GM12878 (cell line): ENCODE results near the gene ZNF106. TPM values are rescaled to one million over a fixed set of nuclear protein-coding genes. Genes with fewer than 3 reads are reported as not detected.

Experiments
- ATAC-seq: fragments of 200-7000 bp; cut with Tn5 transposase; 3 replicates; pipeline ENCODE4 v1.9.1; 2020; ENCODE audit warnings: mild to moderate bottlenecking, moderate library complexity
- BruUV-seq: library from RNA; stranded (reverse); fragments of 400-500 nt; replicated peaks from 2 replicates; lab custom pipeline; 2021; lab: Mats Ljungman, UMichigan
- CTCF ChIA-PET: fragments of 300-600 bp; sonication (Branson Sonifier 250); formaldehyde crosslinking; extraction: SDS; loops from one replicate; lab custom pipeline; 2021; ENCODE audit warnings: inconsistent platforms; lab: Yijun Ruan, JAX
- POLR2A ChIA-PET: fragments of 350-600 bp; formaldehyde crosslinking; extraction: SDS; loops from one replicate; lab custom pipeline; 2021; ENCODE audit warnings: inconsistent platforms; lab: Charles Lee
- RAD21 ChIA-PET: fragments of 300-600 bp; sonication (Branson Sonifier 250); formaldehyde crosslinking; loops from one replicate; lab custom pipeline; 2023; ENCODE audit warnings: antibody characterized with exemption; ENCODE audit not compliant: unreplicated experiment; lab: Charles Lee
- SMC1A ChIA-PET: fragments of 300-600 bp; sonication (Branson Sonifier 250); formaldehyde crosslinking; loops from one replicate; lab custom pipeline; 2023; ENCODE audit not compliant: unreplicated experiment, uncharacterized antibody; lab: Charles Lee
- DNase-seq: peaks from one replicate; pipeline ENCODE4 v3.0.0-alpha.2; 2011; ENCODE audit warnings: low read depth, low spot score
- FAIRE-seq: peaks from 3 replicates; lab custom pipeline; 2011; peaks lifted over from hg19 to GRCh38; lab: Jason Lieb, UNC
- H2AFZ ChIP-seq: 2 replicates; pipeline ENCODE4 v1.6.0; 2011; ENCODE audit warnings: low read depth, low read length, control low read depth; ENCODE audit not compliant: control insufficient read depth
- H3K27ac ChIP-seq: 2 replicates; pipeline ENCODE4 v1.5.1; 2011; ENCODE audit warnings: control low read depth; ENCODE audit not compliant: control insufficient read depth, insufficient read depth
- H3K27me3 ChIP-seq, 2 experiments: replicated peaks in 1 of 2; 2 replicates each; pipeline versions ENCODE4 v1.6.0 to v1.6.1; 2011; ENCODE audit warnings: low read length in 1 of 2; ENCODE audit not compliant: control insufficient read depth in 2 of 2, insufficient read depth in 2 of 2
- H3K36me3 ChIP-seq, 2 experiments: 2 replicates each; pipeline ENCODE4 v1.5.1; 2011; ENCODE audit warnings: low read length in 1 of 2; ENCODE audit not compliant: control insufficient read depth in 2 of 2, insufficient read depth in 2 of 2
- H3K4me1 ChIP-seq: 2 replicates; pipeline ENCODE4 v1.6.1; 2011; ENCODE audit warnings: mild to moderate bottlenecking, low read length, moderate library complexity, mixed read lengths; ENCODE audit not compliant: control insufficient read depth, insufficient read depth
- H3K4me2 ChIP-seq: 2 replicates; pipeline ENCODE4 v1.6.0; 2011; ENCODE audit warnings: control low read depth; ENCODE audit not compliant: control insufficient read depth, insufficient read depth
- H3K4me3 ChIP-seq: fragments of 200-600 bp; sonication (generic); 2 replicates; pipeline ENCODE4 v1.5.1; 2016
- H3K79me2 ChIP-seq: 2 replicates; pipeline ENCODE4 v1.6.0; 2011; ENCODE audit warnings: low read length; ENCODE audit not compliant: control insufficient read depth, insufficient read depth
- H3K9ac ChIP-seq: 2 replicates; pipeline ENCODE4 v1.8.0; 2011; ENCODE audit warnings: low read length, control low read depth, mixed read lengths; ENCODE audit not compliant: control insufficient read depth, insufficient read depth
- H3K9me3 ChIP-seq: replicated peaks from 3 replicates; pipeline ENCODE4 v1.5.1; 2011; ENCODE audit warnings: mild to moderate bottlenecking, low read length; ENCODE audit not compliant: control insufficient read depth, insufficient read depth
- H4K20me1 ChIP-seq: 2 replicates; pipeline ENCODE4 v1.6.0; 2011; ENCODE audit not compliant: control insufficient read depth, insufficient read depth
- CHD4 ChIP-seq: fragments of 200-600 bp; sonication (generic); IDR thresholded peaks from 2 replicates; pipeline ENCODE4 v1.6.1; 2016; ENCODE audit warnings: mild to moderate bottlenecking
- EP300 ChIP-seq, 2 experiments: fragments of 150-350 bp in 1 of 2; IDR thresholded peaks; 2 replicates each; pipeline ENCODE4 v1.6.1; 2011 to 2012; ENCODE audit warnings: low read depth in 2 of 2, low read length in 2 of 2, borderline replicate concordance in 1 of 2, improper control_type of control experiment in 1 of 2, inconsistent platforms in 1 of 2; ENCODE audit not compliant: control insufficient read depth in 1 of 2
- GABPA ChIP-seq: IDR thresholded peaks from 2 replicates; pipeline ENCODE4 v1.6.1; 2014; ENCODE audit warnings: antibody characterized with exemption, low read depth, mild to moderate bottlenecking, inconsistent platforms
- HCFC1 ChIP-seq: fragments of 150-350 bp; IDR thresholded peaks from 2 replicates; pipeline ENCODE4 v1.6.1; 2014; ENCODE audit warnings: low read length
- HDGF ChIP-seq: fragments of 450-650 bp; IDR thresholded peaks from 2 replicates; pipeline ENCODE4 v1.6.1; 2016; ENCODE audit warnings: antibody characterized with exemption
- RAD51 ChIP-seq: fragments of 450-650 bp; IDR thresholded peaks from 2 replicates; pipeline ENCODE4 v1.6.1; 2016; ENCODE audit warnings: moderate library complexity, mild to moderate bottlenecking, inconsistent platforms
- SMAD1 ChIP-seq: fragments of 450-650 bp; IDR thresholded peaks from 2 replicates; pipeline ENCODE4 v1.6.1; 2018; ENCODE audit warnings: mild to moderate bottlenecking, low read depth; ENCODE audit not compliant: partially characterized antibody
- SP1 ChIP-seq: IDR thresholded peaks from one replicate; pipeline ENCODE4 v1.6.1; 2011; ENCODE audit warnings: low read depth, low read length
- SREBF1 ChIP-seq: IDR thresholded peaks from 2 replicates; pipeline ENCODE4 v1.6.1; 2012; ENCODE audit warnings: mild to moderate bottlenecking, low read length
- ZNF207 ChIP-seq: fragments of 450-650 bp; IDR thresholded peaks from 2 replicates; pipeline ENCODE4 v1.6.1; 2014; ENCODE audit warnings: antibody characterized with exemption, mild to moderate bottlenecking, borderline replicate concordance
- ZNF217 ChIP-seq: fragments of 450-650 bp; IDR thresholded peaks from 2 replicates; pipeline ENCODE4 v1.6.1; 2017; ENCODE audit warnings: antibody characterized with exemption, mild to moderate bottlenecking
- ZNF274 ChIP-seq: IDR thresholded peaks from one replicate; pipeline ENCODE4 v1.8.0; 2011; ENCODE audit not compliant: insufficient read length, insufficient read depth
- WGBS: methylation state at CpG from one replicate; pipeline ENCODE4 v1.1.6; 2016; ENCODE audit warnings: low lambda C conversion rate; ENCODE audit not compliant: insufficient replicate concordance, insufficient coverage; ENCODE audit errors: missing lambda C conversion rate; 5-methylcytosine and 5-hydroxymethylcytosine counted together
- in situ Hi-C: fragments of 300-500 bp; cut with MboI; formaldehyde crosslinking; loops from 9 replicates; pipeline ENCODE4 v1.14.3; 2018; ENCODE audit warnings: mixed read lengths
- intact Hi-C: fragments of 100-400 bp; cut with micrococcal nuclease; formaldehyde crosslinking; loops from one replicate; pipeline ENCODE4 v1.14.2; 2022; ENCODE audit not compliant: unreplicated experiment
- polyA plus RNA-seq, 11 experiments: library from polyadenylated mRNA; depleted of rRNA in 4 of 11; unstranded in 6 of 11; stranded (reverse) in 5 of 11; fragments of >200 nt; fragmentation: Nextera tagmentation in 4 of 11; fragmentation: Illumina TruSeq in 1 of 11; extraction: Ambion mirVana in 4 of 11; extraction: Trizol in 1 of 11; gene quantifications; 1 replicate in 1 of 11; 2 replicates in 10 of 11; pipeline versions ENCODE4 v1.2.1 to v1.2.3, GENCODE V29; 2011 to 2016; ENCODE audit warnings: inconsistent platforms in 2 of 11, missing spikeins in 2 of 11, low read depth in 1 of 11
- total RNA-seq, 4 experiments: library from RNA; depleted of rRNA in 3 of 4; stranded (reverse); fragments of >200 nt in 3 of 4; fragmentation: Illumina TruSeq in 1 of 4; extraction: Trizol in 1 of 4; gene quantifications; 2 replicates each; pipeline versions ENCODE4 v1.2.1 to v1.2.3, GENCODE V29; 2013 to 2021
- TF ChIP-seq, protein P1 (sequence below): fragments of 150-350 bp; IDR thresholded peaks from 2 replicates; pipeline ENCODE4 v1.6.1; 2014; ENCODE audit warnings: mild to moderate bottlenecking, low read depth, low read length

Gene ZNF106
- total and polyA plus RNA-seq, 10 of the 15 experiments (the other 5 are each of a cell fraction or from before 2014, with no cell fraction given), result 10.7 to 45.3 (median 32.5) TPM

DNA sequence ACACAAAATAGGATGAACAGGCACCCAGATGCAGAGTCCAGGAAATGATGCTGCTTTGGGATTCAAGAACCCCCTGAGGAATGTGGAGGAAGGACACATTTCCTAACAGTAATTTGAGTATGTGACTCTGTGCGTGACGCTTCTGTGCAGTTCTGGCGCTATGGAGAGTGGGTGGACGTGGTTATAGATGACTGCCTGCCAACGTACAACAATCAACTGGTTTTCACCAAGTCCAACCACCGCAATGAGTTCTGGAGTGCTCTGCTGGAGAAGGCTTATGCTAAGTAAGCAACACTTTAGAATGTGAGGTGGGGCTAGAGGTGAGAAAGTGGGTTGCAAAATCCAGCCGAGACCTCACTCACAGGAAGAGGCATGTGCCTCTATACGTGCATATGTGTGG, 103.3 kb downstream of the ZNF106 start:
- RAD21 ChIA-PET, result no interaction called here
- no peaks in the 10 kb centered on the region for H3K36me3 ChIP-seq
- TF ChIP-seq ZNF274, result no peak
- TF ChIP-seq RAD51, result no peak
- TF ChIP-seq SREBF1, result no peak
- no peak for TF ChIP-seq HDGF
- TF ChIP-seq CHD4, result no peak
- no peak for TF ChIP-seq ZNF207
- TF ChIP-seq, all 136 proteins: peak for 0
- H4K20me1 ChIP-seq, result no peaks in the 10 kb centered on the region
- H3K4me1 ChIP-seq, result no peaks in the 10 kb centered on the region
- intact Hi-C loops, result no loop called here
- H2AFZ ChIP-seq, result no peak overlapping the region
- DNase-seq (no peak), ATAC-seq (no peak), FAIRE-seq (no peak)
- H3K9ac ChIP-seq, result no peak overlapping the region
- BruUV-seq, result no TSS peak
- 54% methylated on average over 8 of the region's 8 CpGs for WGBS
- H3K79me2 ChIP-seq, result no peaks in the 10 kb centered on the region
- SMC1A ChIA-PET, result no interaction called here
- POLR2A ChIA-PET, result no interaction called here
- H3K27me3 ChIP-seq, result no peaks in the 10 kb centered on the region
- H3K27ac ChIP-seq, result no peak overlapping the region
- CTCF ChIA-PET, result interaction anchor here (0.6 to 2.2 kb wide), 5 partner anchors 11 to 117 kb away, joined by 3 to 4 read pairs (median 4); no protein-coding TSS in a partner anchor
- no peak overlapping the region for H3K4me2 ChIP-seq
- in situ Hi-C loops, result no loop called here
- no peak overlapping the region for H3K4me3 ChIP-seq
- no peaks in the 10 kb centered on the region for H3K9me3 ChIP-seq

DNA sequence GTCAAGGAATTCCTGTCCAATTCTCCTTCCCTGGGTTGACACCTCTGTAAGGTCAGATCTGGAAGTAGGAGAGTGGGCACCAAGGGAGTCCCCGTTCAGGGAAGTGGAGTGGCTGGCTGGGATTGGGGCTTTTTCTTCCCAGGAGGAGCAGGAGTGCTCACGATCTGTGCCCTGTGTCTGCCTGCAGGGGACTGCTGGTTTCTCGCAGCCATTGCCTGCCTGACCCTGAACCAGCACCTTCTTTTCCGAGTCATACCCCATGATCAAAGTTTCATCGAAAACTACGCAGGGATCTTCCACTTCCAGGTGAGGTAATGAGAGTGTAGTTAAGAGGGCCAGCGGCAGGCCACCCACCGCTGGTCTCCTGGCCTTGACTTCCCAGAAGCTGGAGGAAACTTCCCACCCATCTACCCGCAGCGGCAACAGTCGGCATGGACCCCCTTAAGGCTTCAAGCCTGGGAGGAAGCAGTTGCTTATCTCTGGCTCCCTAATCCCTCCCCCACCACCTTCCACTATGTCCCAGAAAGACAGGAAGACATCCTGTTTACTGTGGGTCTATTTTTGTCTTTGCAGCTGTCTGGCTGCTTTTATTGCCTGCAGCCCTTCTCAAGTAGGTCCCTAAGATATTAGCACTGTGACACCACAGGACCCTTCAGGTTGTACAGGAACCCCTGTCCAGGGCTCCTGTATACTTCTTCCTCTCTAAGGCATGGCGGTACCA, 104.8 kb downstream of the ZNF106 start:
- SMC1A ChIA-PET, result interaction anchor here (1.1 to 1.5 kb wide), 3 partner anchors 10 to 248 kb away, joined by 3 to 5 read pairs (median 4); no protein-coding TSS in a partner anchor
- 86% methylated on average over 12 of the region's 12 CpGs for WGBS
- H3K9ac ChIP-seq, result no peak overlapping the region
- CTCF ChIA-PET, result interaction anchor here (0.9 to 2.6 kb wide), 14 partner anchors 9 to 265 kb away, joined by 3 to 13 read pairs (median 4); no protein-coding TSS in a partner anchor
- no peak overlapping the region for H2AFZ ChIP-seq
- no peak overlapping the region for H3K4me2 ChIP-seq
- FAIRE-seq, result no peak
- no peaks in the 10 kb centered on the region for H4K20me1 ChIP-seq
- intact Hi-C loops, result no loop called here
- no peak overlapping the region for H3K27ac ChIP-seq
- H3K79me2 ChIP-seq, result no peaks in the 10 kb centered on the region
- no peak for ATAC-seq
- no peaks in the 10 kb centered on the region for H3K4me1 ChIP-seq
- H3K27me3 ChIP-seq, result no peaks in the 10 kb centered on the region
- H3K4me3 ChIP-seq, result no peak overlapping the region
- POLR2A ChIA-PET, result no interaction called here
- BruUV-seq, result no TSS peak
- H3K9me3 ChIP-seq, result no peaks in the 10 kb centered on the region
- RAD21 ChIA-PET, result interaction anchor here (0.7 to 1.0 kb wide), 5 partner anchors 228 to 528 kb away, joined by 3 to 4 read pairs (median 3); no protein-coding TSS in a partner anchor
- no peaks in the 10 kb centered on the region for H3K36me3 ChIP-seq
- in situ Hi-C loops, result no loop called here
- no peak for DNase-seq
- TF ChIP-seq SP1, result no peak
- TF ChIP-seq, protein P1, sequence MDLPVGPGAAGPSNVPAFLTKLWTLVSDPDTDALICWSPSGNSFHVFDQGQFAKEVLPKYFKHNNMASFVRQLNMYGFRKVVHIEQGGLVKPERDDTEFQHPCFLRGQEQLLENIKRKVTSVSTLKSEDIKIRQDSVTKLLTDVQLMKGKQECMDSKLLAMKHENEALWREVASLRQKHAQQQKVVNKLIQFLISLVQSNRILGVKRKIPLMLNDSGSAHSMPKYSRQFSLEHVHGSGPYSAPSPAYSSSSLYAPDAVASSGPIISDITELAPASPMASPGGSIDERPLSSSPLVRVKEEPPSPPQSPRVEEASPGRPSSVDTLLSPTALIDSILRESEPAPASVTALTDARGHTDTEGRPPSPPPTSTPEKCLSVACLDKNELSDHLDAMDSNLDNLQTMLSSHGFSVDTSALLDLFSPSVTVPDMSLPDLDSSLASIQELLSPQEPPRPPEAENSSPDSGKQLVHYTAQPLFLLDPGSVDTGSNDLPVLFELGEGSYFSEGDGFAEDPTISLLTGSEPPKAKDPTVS, result no peak
- no peak for TF ChIP-seq ZNF217
- no peak for TF ChIP-seq HCFC1
- no peak for TF ChIP-seq EP300 (IDR thresholded peaks at IDR 0.05; ENCODE audit: borderline replicate concordance in 1 of 2, control insufficient read depth in 1 of 2, low read depth in 2 of 2, low read length in 2 of 2)
- no peak for TF ChIP-seq GABPA
- no peak for TF ChIP-seq SMAD1
